H1 (cell line): Measurements from ENCODE around the gene CPM. TPM values are rescaled to one million over a fixed set of nuclear protein-coding genes. Genes with fewer than 3 reads are reported as not detected.

ENCODE experiments used
- CTCF ChIA-PET: fragments of 300-600 bp; sonication (Branson Sonifier 250); formaldehyde crosslinking; loops from one replicate; lab custom pipeline; 2021; ENCODE audit not compliant: partially characterized antibody; lab: Charles Lee
- POLR2A ChIA-PET: fragments of 300-600 bp; sonication (Branson Sonifier 250); formaldehyde crosslinking; loops from one replicate; lab custom pipeline; 2021; ENCODE audit warnings: inconsistent platforms; ENCODE audit not compliant: partially characterized antibody; lab: Charles Lee
- DNase-seq, 2 experiments: peaks; one replicate each; pipeline versions ENCODE4 v3.0.0 to v3.0.0-alpha.2; 2010 to 2022; ENCODE audit warnings: low spot score in 2 of 2, low read depth in 1 of 2, mixed read lengths in 1 of 2
- FAIRE-seq: peaks from 2 replicates; lab custom pipeline; 2011; peaks lifted over from hg19 to GRCh38; lab: Jason Lieb, UNC
- H2AFZ ChIP-seq: 2 replicates; pipeline ENCODE4 v1.8.1; 2012; ENCODE audit warnings: low read length, inconsistent platforms
- H2AK5ac ChIP-seq: 2 replicates; pipeline ENCODE4 v1.6.1; 2013; ENCODE audit warnings: low read depth, low read length
- H2BK120ac ChIP-seq: replicated peaks from 2 replicates; pipeline ENCODE3; 2013; ENCODE audit warnings: low read depth, low read length, inconsistent platforms
- H2BK12ac ChIP-seq: 2 replicates; pipeline ENCODE4 v1.6.1; 2013; ENCODE audit warnings: low read depth, low read length
- H2BK15ac ChIP-seq: 2 replicates; pipeline ENCODE4 v1.6.1; 2013; ENCODE audit warnings: low read length
- H2BK20ac ChIP-seq: 2 replicates; pipeline ENCODE4 v1.6.1; 2013; ENCODE audit warnings: low read length
- H2BK5ac ChIP-seq: 2 replicates; pipeline ENCODE4 v1.6.1; 2013; ENCODE audit warnings: low read depth, low read length
- H3K14ac ChIP-seq: 2 replicates; pipeline ENCODE4 v1.6.1; 2013; ENCODE audit warnings: inconsistent platforms; ENCODE audit not compliant: insufficient read length
- H3K18ac ChIP-seq: 2 replicates; pipeline ENCODE4 v1.6.1; 2013; ENCODE audit warnings: low read length; ENCODE audit errors: extremely low read depth
- H3K23ac ChIP-seq: 2 replicates; pipeline ENCODE4 v1.6.1; 2013; ENCODE audit warnings: inconsistent platforms; ENCODE audit not compliant: insufficient read length
- H3K23me2 ChIP-seq: 2 replicates; pipeline ENCODE4 v1.6.1; 2013; ENCODE audit warnings: low read depth, low read length
- H3K27ac ChIP-seq: 2 replicates; pipeline ENCODE4 v1.6.1; 2011; ENCODE audit warnings: low read depth, low read length, inconsistent platforms
- H3K27me3 ChIP-seq, 4 experiments: replicated peaks in 1 of 4; 1 replicate in 1 of 4; 2 replicates in 3 of 4; pipeline versions ENCODE4 v1.6.1 to v1.8.1; 2011 to 2013; ENCODE audit warnings: low read length in 3 of 4, mild to moderate bottlenecking in 3 of 4, inconsistent platforms in 2 of 4, mixed read lengths in 2 of 4, moderate library complexity in 1 of 4; ENCODE audit not compliant: control insufficient read depth in 3 of 4, insufficient read depth in 3 of 4; ENCODE audit errors: extremely low read depth in 1 of 4
- H3K36me3 ChIP-seq, 4 experiments: 2 replicates each; pipeline versions ENCODE4 v1.6.1 to v1.8.1; 2011 to 2013; ENCODE audit warnings: mild to moderate bottlenecking in 4 of 4, low read length in 3 of 4, moderate library complexity in 2 of 4, control low read depth in 1 of 4, inconsistent platforms in 1 of 4; ENCODE audit not compliant: insufficient read depth in 4 of 4, control insufficient read depth in 2 of 4
- H3K4ac ChIP-seq: replicated peaks from 2 replicates; pipeline ENCODE3; 2013; ENCODE audit warnings: low read length, low read depth, mixed read lengths, inconsistent platforms; ENCODE audit not compliant: insufficient read length
- H3K4me1 ChIP-seq, 4 experiments: replicated peaks in 1 of 4; 1 replicate in 1 of 4; 2 replicates in 3 of 4; pipeline versions ENCODE4 v1.6.1 to v1.8.1; 2011 to 2013; ENCODE audit warnings: low read length in 3 of 4, inconsistent platforms in 2 of 4, mixed read lengths in 1 of 4; ENCODE audit not compliant: insufficient read depth in 4 of 4, control insufficient read depth in 3 of 4
- H3K4me2 ChIP-seq, 2 experiments: 2 replicates each; pipeline versions ENCODE4 v1.6.1 to v1.8.1; 2011 to 2013; ENCODE audit warnings: low read depth in 2 of 2, low read length in 2 of 2, control low read depth in 1 of 2, inconsistent platforms in 1 of 2, mild to moderate bottlenecking in 1 of 2; ENCODE audit not compliant: insufficient read depth in 1 of 2
- H3K4me3 ChIP-seq, 4 experiments: fragments of 200-600, 300-600 bp in 1 of 4; sonication (generic), shearing (Covaris generic), sonication (Bioruptor Twin) in 1 of 4; 2 replicates each; pipeline versions ENCODE4 v1.5.1 to v1.8.1; 2011 to 2016; ENCODE audit warnings: low read length in 4 of 4, low read depth in 3 of 4, control low read depth in 2 of 4, inconsistent platforms in 2 of 4, mild to moderate bottlenecking in 2 of 4, mixed read lengths in 1 of 4, moderate library complexity in 1 of 4; ENCODE audit not compliant: insufficient read depth in 2 of 4; ENCODE audit errors: extremely low read depth in 1 of 4
- H3K56ac ChIP-seq: replicated peaks from 2 replicates; pipeline ENCODE3; 2013; ENCODE audit warnings: low read depth, mild to moderate bottlenecking, mixed read lengths, low read length, inconsistent platforms; ENCODE audit not compliant: insufficient read length
- H3K79me1 ChIP-seq: 2 replicates; pipeline ENCODE4 v1.6.1; 2013; ENCODE audit warnings: low read depth, low read length, control low read depth
- H3K79me2 ChIP-seq, 2 experiments: 2 replicates each; pipeline versions ENCODE4 v1.6.1 to v1.8.1; 2012 to 2013; ENCODE audit warnings: low read length in 2 of 2, mild to moderate bottlenecking in 2 of 2, inconsistent platforms in 1 of 2; ENCODE audit not compliant: insufficient read depth in 2 of 2, control insufficient read depth in 1 of 2
- H3K9ac ChIP-seq, 4 experiments: replicated peaks in 1 of 4; 1 replicate in 1 of 4; 2 replicates in 3 of 4; pipeline versions ENCODE4 v1.6.1 to v1.8.1; 2011 to 2013; ENCODE audit warnings: low read depth in 3 of 4, low read length in 3 of 4, control low read depth in 2 of 4, mild to moderate bottlenecking in 2 of 4, moderate library complexity in 2 of 4, inconsistent platforms in 1 of 4; ENCODE audit errors: extremely low read depth in 1 of 4
- H3K9me3 ChIP-seq, 2 experiments: 2 replicates each; pipeline versions ENCODE4 v1.6.1 to v1.8.1; 2012 to 2013; ENCODE audit warnings: mild to moderate bottlenecking in 2 of 2, moderate library complexity in 2 of 2, control low read depth in 1 of 2, inconsistent platforms in 1 of 2, low read depth in 1 of 2, low read length in 1 of 2, mixed read lengths in 1 of 2; ENCODE audit not compliant: insufficient read depth in 2 of 2
- H4K20me1 ChIP-seq, 2 experiments: replicated peaks in 1 of 2; 2 replicates each; pipeline versions ENCODE3 to v1.8.1; 2011 to 2013; ENCODE audit warnings: inconsistent platforms in 2 of 2, low read length in 2 of 2, mild to moderate bottlenecking in 1 of 2; ENCODE audit not compliant: insufficient read depth in 2 of 2, control insufficient read depth in 1 of 2
- H4K5ac ChIP-seq: 2 replicates; pipeline ENCODE4 v1.6.1; 2013; ENCODE audit warnings: low read length, low read depth, mixed read lengths, inconsistent platforms; ENCODE audit not compliant: insufficient read length
- H4K8ac ChIP-seq: 2 replicates; pipeline ENCODE4 v1.8.0; 2013; ENCODE audit warnings: mild to moderate bottlenecking, moderate library complexity, low read length, inconsistent platforms; ENCODE audit not compliant: insufficient read depth; ENCODE audit errors: extremely low read depth
- H4K91ac ChIP-seq: replicated peaks from 2 replicates; pipeline ENCODE3; 2013; ENCODE audit warnings: low read length, mixed read lengths, inconsistent platforms; ENCODE audit not compliant: insufficient read length
- ASH2L ChIP-seq: fragments of 200-600, 300-600 bp; sonication (generic); IDR thresholded peaks from one replicate; pipeline ENCODE4 v1.7.1; 2017; ENCODE audit warnings: low read length
- BACH1 ChIP-seq: IDR thresholded peaks from 2 replicates; pipeline ENCODE4 v1.6.1; 2012; ENCODE audit warnings: low read length, improper control_type of control experiment
- BRCA1 ChIP-seq: IDR thresholded peaks from 2 replicates; pipeline ENCODE4 v1.6.1; 2012; ENCODE audit warnings: low read depth, low read length, improper control_type of control experiment
- E2F6 ChIP-seq: IDR thresholded peaks from 2 replicates; pipeline ENCODE4 v1.6.1; 2012; ENCODE audit warnings: inconsistent platforms
- EGR1 ChIP-seq: IDR thresholded peaks from 2 replicates; pipeline ENCODE4 v1.6.1; 2011; ENCODE audit warnings: low read depth, low read length, borderline replicate concordance
- EP300 ChIP-seq, 2 experiments: IDR thresholded peaks; 1 replicate in 1 of 2; 2 replicates in 1 of 2; pipeline ENCODE4 v1.6.1; 2011 to 2012; ENCODE audit warnings: low read depth in 2 of 2, low read length in 2 of 2, mild to moderate bottlenecking in 2 of 2, borderline replicate concordance in 1 of 2, inconsistent platforms in 1 of 2, moderate library complexity in 1 of 2
- KDM5A ChIP-seq: fragments of 200-600 bp; IDR thresholded peaks from 2 replicates; pipeline ENCODE4 v1.7.1; 2012; ENCODE audit warnings: mild to moderate bottlenecking, low read length, inconsistent platforms, mixed read lengths
- MAFK ChIP-seq: IDR thresholded peaks from 2 replicates; pipeline ENCODE4 v1.6.1; 2012; ENCODE audit warnings: low read depth, mild to moderate bottlenecking, improper control_type of control experiment, low read length
- NRF1 ChIP-seq: IDR thresholded peaks from 2 replicates; pipeline ENCODE4 v1.6.1; 2011; ENCODE audit warnings: mild to moderate bottlenecking, low read depth, low read length, improper control_type of control experiment
- SIX5 ChIP-seq: IDR thresholded peaks from 2 replicates; pipeline ENCODE4 v1.6.1; 2011; ENCODE audit warnings: mild to moderate bottlenecking, low read depth, low read length
- TAF7 ChIP-seq: optimal IDR thresholded peaks from 2 replicates; pipeline ENCODE3; 2011; ENCODE audit warnings: low read depth, mild to moderate bottlenecking, inconsistent platforms, low read length, moderate library complexity, borderline replicate concordance
- TEAD4 ChIP-seq: IDR thresholded peaks from 2 replicates; pipeline ENCODE4 v1.6.1; 2012; ENCODE audit warnings: low read depth, low read length, inconsistent platforms, mixed read lengths
- WGBS, 2 experiments: shearing (Covaris generic) in 1 of 2; methylation state at CpG; one replicate each; pipeline versions ENCODE4 v1.1.6 to v1.1.7; 2013 to 2015; ENCODE audit warnings: low lambda C conversion rate in 2 of 2, mixed read lengths in 2 of 2, inconsistent platforms in 1 of 2, low coverage in 1 of 2, missing lambda C conversion rate in 1 of 2; ENCODE audit not compliant: insufficient replicate concordance in 2 of 2, insufficient coverage in 1 of 2, insufficient read length in 1 of 2; ENCODE audit errors: extremely low coverage in 1 of 2, missing lambda C conversion rate in 1 of 2; 5-methylcytosine and 5-hydroxymethylcytosine counted together
- polyA plus RNA-seq, 7 experiments: library from polyadenylated mRNA; depleted of rRNA in 3 of 7; stranded (reverse) in 5 of 7; unstranded in 2 of 7; fragments of >200 nt in 5 of 7; fragments of 200-250 nt in 2 of 7; gene quantifications; 1 replicate in 5 of 7; 2 replicates in 1 of 7; 4 replicates in 1 of 7; pipeline versions ENCODE4 v1.2.1 to v1.2.3, GENCODE V29; 2011 to 2013; ENCODE audit warnings: missing spikeins in 2 of 7, mixed read lengths in 2 of 7
- total RNA-seq: library from RNA; stranded (reverse); fragmentation: NEBNext Ultra II Directional; extraction: Animal tissue kit (Norgen Biotek cat#: 25700); gene quantifications from 2 replicates; pipeline ENCODE4 v1.2.1, GENCODE V29; 2021
- TF ChIP-seq, protein P1 (sequence below): IDR thresholded peaks from 2 replicates; pipeline ENCODE4 v1.6.1; 2012; ENCODE audit warnings: low read length, inconsistent platforms

Gene CPM
- total and polyA plus RNA-seq, 2 of the 8 experiments (the other 6 are each of a cell fraction or from before 2014, with no cell fraction given), result 0.33 to 3.1 TPM

GRCh38 chr12:68908076-68908475 lies 24.9 kb downstream of the CPM start:
- WGBS, 2 experiments, result 90% methylated on average over 4 of the region's 4 CpGs; no CpG with 5 or more reads in 1 of the 2 experiments
- H3K36me3 ChIP-seq, result no peaks in the 10 kb centered on the region
- no peak overlapping the region for H2AK5ac ChIP-seq
- no peak for TF ChIP-seq BACH1
- TF ChIP-seq EP300 (IDR thresholded peaks at IDR 0.05; ENCODE audit: borderline replicate concordance in 1 of 2, low read depth in 2 of 2, low read length in 2 of 2), result no peak
- TF ChIP-seq NRF1, result no peak
- TF ChIP-seq KDM5A, result no peak
- TF ChIP-seq, protein P1, sequence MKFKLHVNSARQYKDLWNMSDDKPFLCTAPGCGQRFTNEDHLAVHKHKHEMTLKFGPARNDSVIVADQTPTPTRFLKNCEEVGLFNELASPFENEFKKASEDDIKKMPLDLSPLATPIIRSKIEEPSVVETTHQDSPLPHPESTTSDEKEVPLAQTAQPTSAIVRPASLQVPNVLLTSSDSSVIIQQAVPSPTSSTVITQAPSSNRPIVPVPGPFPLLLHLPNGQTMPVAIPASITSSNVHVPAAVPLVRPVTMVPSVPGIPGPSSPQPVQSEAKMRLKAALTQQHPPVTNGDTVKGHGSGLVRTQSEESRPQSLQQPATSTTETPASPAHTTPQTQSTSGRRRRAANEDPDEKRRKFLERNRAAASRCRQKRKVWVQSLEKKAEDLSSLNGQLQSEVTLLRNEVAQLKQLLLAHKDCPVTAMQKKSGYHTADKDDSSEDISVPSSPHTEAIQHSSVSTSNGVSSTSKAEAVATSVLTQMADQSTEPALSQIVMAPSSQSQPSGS, result no peak
- TF ChIP-seq SIX5, result no peak
- no peak for TF ChIP-seq ASH2L
- no peak for TF ChIP-seq MAFK
- no peak for TF ChIP-seq BRCA1
- TF ChIP-seq TEAD4, result no peak
- TF ChIP-seq EGR1, result no peak
- TF ChIP-seq E2F6, result no peak
- TF ChIP-seq TAF7, result no peak

More at GRCh38 chr12:68908076-68908475, 24.9 kb downstream of the CPM start:
- Histone ChIP-seq H3K27ac (no peak overlapping the region), H3K23ac (no peak overlapping the region), H4K5ac (no peak overlapping the region), H3K4me2 (no peak overlapping the region), H3K14ac (no peak overlapping the region), H3K9me3 (no peaks in the 10 kb centered on the region), H3K9ac (no peak overlapping the region), H3K56ac (no peak overlapping the region), H3K79me1 (no peaks in the 10 kb centered on the region), H3K79me2 (no peaks in the 10 kb centered on the region), H2AFZ (no peak overlapping the region), H2BK5ac (no peak overlapping the region), H2BK12ac (no peak overlapping the region), H3K4me1 (no peaks in the 10 kb centered on the region), H3K4me3 (no peak overlapping the region), H3K23me2 (no peaks in the 10 kb centered on the region), H3K18ac (no peak overlapping the region), H2BK120ac (no peak overlapping the region), H4K8ac (no peak overlapping the region), H2BK15ac (no peak overlapping the region), H3K27me3 (no peaks in the 10 kb centered on the region; a peak in 1 of 7 replicates), H3K4ac (no peak overlapping the region), H2BK20ac (no peak overlapping the region), H4K20me1 (no peaks in the 10 kb centered on the region), H4K91ac (no peak overlapping the region)
- FAIRE-seq (no peak), DNase-seq (no peak)
- ChIA-PET POLR2A (no interaction called here), CTCF (interaction anchor here (1.7 kb wide), 1 partner anchor 16 kb away, joined by 4 read pairs; no protein-coding TSS in a partner anchor)
